GM19452 (cell line): ENCODE measurements around the gene PYY.

Source experiments
- ATAC-seq: cut with Tn5 transposase; IDR thresholded peaks from one replicate; pipeline ENCODE4 v1.9.1; 2021; ENCODE audit not compliant: unreplicated experiment

Gene PYY

GRCh38 chr17:43917348-43918025, 36.3 kb downstream of the PYY start:
- ATAC-seq: no peak

GRCh38 chr17:43917016-43917347, 36.8 kb downstream of the PYY start:
- ATAC-seq: no peak

GRCh38 chr17:43916385-43916784, 37.4 kb downstream of the PYY start:
- ATAC-seq: no peak

DNA sequence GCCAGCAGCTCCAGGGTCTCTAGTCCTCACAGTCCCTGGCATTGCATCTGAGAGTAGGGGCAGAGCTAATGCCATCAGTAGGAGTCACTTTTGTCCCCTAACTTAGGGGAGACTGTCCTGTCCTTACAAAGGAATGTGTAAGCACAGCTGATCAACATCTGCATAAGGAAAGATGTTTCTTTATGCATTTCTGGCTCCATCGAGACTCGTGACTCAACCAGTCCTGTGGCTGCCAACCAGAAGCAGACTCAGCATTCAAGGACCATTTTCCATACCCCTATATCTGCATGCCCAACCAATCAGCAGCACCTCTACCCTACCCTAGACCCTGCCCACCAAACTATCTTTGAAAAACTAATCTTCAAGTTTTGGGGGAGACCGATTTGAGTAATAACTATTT, 38.2 kb downstream of the PYY start:
- ATAC-seq: no peak

GRCh38 chr17:43914451-43914850, 39.3 kb downstream of the PYY start:
- ATAC-seq: no peak

DNA sequence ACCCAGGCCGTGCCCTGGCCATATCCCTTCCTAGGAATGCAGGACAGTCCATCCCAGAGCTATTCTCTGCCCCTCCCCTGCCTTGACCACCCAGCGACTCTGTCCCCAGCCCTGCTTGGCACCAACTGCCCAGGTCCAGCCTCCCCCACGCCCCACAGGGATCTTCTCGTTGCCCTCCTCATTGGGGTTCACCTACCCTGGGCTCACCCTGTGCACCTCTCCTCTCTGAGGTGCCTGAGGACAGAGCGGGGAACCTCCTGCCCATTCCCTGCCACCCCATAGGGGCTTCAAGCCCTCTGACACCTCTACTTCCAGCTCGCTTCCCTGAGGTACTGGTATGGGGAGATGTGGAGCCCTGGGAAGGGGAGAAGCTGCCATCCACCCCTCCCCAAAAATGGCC, 40.2 kb downstream of the PYY start:
- no peak for ATAC-seq

- ATAC-seq: no peak
These were observed 41.0 kb downstream of the PYY start for GRCh38 chr17:43912635-43913304.

DNA sequence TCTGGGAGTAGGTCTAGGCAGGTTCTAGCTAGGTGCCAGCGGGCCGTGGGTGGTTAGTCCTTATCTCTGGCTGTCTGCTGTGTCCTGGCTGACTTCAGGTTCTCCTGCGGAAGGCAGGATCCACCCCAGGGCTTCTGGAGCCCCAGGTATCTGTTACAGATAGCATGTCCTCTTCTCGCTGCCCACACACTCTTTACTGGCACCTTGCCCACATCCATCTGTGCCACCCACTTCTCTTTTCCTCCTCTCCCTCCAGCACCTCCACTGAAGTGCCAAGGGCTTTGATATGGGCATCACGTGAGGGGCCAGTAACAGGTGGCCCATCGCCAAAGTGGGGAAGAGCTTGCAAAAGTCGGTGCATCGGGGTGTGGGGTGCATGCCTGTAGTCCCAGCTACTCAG, 41.8 kb downstream of the PYY start:
- ATAC-seq: no peak

- ATAC-seq: no peak
These were observed 44.1 kb downstream of the PYY start for GRCh38 chr17:43909537-43910231.

GRCh38 chr17:43907998-43908721, 45.6 kb downstream of the PYY start:
- no peak for ATAC-seq

DNA sequence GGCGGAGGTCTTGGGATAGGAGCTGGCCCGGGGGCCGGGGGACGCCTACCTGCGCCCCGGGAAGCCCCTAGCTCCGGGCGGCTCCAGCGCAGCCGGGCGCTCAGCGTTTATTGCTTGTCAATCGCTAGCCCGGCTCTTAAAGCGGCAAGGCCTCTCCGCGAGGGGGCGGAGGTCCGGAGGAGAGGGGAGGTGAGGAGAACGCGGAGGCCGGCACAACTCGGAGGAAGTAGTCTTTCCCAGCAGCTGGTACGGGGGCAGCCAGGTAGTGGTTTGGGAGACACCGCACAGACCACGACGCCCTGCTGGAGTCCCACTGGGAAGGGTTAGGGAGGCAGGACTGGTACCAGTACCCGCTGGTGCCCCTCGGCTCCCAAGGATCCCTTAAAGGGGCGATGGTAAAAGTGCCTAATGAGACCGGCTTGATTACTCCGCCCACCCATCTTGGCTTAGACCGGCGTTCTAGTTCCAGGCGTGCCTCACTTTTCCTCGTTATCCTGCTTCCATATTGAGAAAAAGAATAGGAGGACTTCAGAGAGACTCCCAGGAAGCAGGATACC, 46.2 kb downstream of the PYY start, which contains the start of gene MPP2:
MPP2 (minus strand) TSS at position 112 of the 557 bp plus-strand sequence. CDS start 3,076 bp downstream, outside the sequence.
- no peak for ATAC-seq

DNA sequence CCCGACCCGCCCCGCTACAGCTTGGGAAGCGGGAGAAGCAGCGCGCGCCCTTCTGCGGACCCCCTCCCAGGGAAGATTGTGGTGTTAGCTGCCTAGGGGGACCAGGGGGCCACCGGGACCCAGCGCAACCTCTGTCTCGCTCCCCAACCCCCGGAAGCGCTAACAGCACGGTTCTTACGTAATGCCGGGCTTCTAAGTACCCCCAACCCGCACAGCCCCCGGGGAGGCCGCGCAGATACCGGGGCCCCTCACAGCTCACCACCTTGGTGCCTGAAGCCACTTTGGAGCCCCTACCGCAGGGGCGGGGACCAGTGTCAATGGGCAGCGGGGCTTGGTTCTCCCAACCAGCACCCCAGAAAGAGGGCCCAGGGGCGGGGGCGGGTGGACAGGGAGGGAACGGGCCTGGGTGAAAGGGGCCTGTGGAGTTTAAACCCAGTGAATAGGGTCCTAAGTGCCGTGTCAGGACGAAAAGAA, 46.8 kb downstream of the PYY start:
- ATAC-seq: no peak

- no peak for ATAC-seq
These were observed 47.5 kb downstream of the PYY start for GRCh38 chr17:43905985-43906852.

- no peak for ATAC-seq
These were observed 48.2 kb downstream of the PYY start for GRCh38 chr17:43905400-43905984.
